Neutrophil (primary cell): ENCODE measurements around the gene TNNC2.

Experiments used
- H3K27ac ChIP-seq: fragments of 200-600 bp; sonication (generic); 2 replicates; pipeline ENCODE4 v1.5.1; 2016; ENCODE audit warnings: mild to moderate bottlenecking, moderate library complexity
- H3K27me3 ChIP-seq: fragments of 200-600 bp; sonication (generic); 2 replicates; pipeline ENCODE4 v1.6.0; 2016; ENCODE audit warnings: mild to moderate bottlenecking
- H3K36me3 ChIP-seq: fragments of 200-600 bp; sonication (generic); 2 replicates; pipeline ENCODE4 v1.5.1; 2017
- H3K4me1 ChIP-seq, 2 experiments: fragments of 200-600 bp in 1 of 2; sonication (generic) in 1 of 2; 1 replicate in 1 of 2; 2 replicates in 1 of 2; pipeline versions ENCODE4 v1.5.1 to v1.6.1; 2013 to 2016; ENCODE audit warnings: low read depth in 1 of 2, low read length in 1 of 2, mild to moderate bottlenecking in 1 of 2, moderate library complexity in 1 of 2; ENCODE audit not compliant: control insufficient read depth in 1 of 2, insufficient read depth in 1 of 2
- H3K4me3 ChIP-seq, 2 experiments: fragments of 200-600 bp in 1 of 2; sonication (generic) in 1 of 2; 1 replicate in 1 of 2; 2 replicates in 1 of 2; pipeline ENCODE4 v1.5.1; 2013 to 2016; ENCODE audit warnings: low read depth in 1 of 2, low read length in 1 of 2, mild to moderate bottlenecking in 1 of 2, moderate library complexity in 1 of 2
- H3K9me3 ChIP-seq: fragments of 200-600 bp; sonication (generic); 2 replicates; pipeline ENCODE4 v1.5.1; 2016
- TF ChIP-seq, protein P1 (sequence below): fragments of 200-600 bp; sonication (generic); IDR thresholded peaks from 2 replicates; pipeline ENCODE4 v1.5.1; 2016; ENCODE audit warnings: antibody characterized with exemption

Gene TNNC2

DNA sequence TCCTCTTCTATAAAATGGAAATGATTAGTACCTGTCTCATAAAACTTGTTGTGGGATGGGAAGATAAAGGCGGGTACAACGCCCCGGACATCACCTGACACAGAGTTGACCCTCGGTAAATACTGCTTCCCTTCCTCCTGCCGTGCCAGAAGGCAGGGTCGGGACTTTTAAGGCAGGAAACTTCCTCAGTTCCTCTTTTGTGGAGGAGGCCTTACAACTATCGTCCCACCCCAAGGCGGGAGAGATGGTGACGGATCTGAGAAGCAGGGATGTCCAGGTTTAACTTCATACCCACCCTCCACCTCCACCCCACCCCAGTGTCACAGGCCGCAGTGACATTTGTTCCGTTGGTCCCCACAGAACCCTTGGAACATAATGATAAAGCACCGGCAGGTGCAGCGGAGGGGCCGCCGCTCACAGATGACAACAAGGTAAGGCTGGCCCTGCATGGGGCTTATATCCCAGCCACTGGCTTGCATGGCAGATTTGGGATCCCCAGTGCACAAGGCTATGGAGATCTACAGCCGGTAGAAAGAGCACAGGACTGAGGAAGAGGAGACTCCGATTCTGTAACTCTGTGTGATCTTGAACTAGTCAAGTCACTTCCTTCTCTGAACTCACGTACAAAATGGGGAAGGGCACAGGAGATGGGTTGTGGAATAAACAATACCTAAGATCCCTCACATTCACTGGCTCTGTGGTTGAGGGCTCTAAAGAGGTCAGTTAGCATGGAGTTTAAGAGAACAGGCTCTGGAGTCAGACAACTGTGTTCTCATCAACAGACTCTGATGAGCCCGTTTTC is 34.6 kb downstream of the TNNC2 start:
- TF ChIP-seq, protein P1, sequence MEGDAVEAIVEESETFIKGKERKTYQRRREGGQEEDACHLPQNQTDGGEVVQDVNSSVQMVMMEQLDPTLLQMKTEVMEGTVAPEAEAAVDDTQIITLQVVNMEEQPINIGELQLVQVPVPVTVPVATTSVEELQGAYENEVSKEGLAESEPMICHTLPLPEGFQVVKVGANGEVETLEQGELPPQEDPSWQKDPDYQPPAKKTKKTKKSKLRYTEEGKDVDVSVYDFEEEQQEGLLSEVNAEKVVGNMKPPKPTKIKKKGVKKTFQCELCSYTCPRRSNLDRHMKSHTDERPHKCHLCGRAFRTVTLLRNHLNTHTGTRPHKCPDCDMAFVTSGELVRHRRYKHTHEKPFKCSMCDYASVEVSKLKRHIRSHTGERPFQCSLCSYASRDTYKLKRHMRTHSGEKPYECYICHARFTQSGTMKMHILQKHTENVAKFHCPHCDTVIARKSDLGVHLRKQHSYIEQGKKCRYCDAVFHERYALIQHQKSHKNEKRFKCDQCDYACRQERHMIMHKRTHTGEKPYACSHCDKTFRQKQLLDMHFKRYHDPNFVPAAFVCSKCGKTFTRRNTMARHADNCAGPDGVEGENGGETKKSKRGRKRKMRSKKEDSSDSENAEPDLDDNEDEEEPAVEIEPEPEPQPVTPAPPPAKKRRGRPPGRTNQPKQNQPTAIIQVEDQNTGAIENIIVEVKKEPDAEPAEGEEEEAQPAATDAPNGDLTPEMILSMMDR = no peak
- Histone ChIP-seq H3K4me1 (peaks cover 19 to 22% of the 10 kb centered on the region in 2 experiments), H3K27ac (peak overlapping the region; percentile 100), H3K4me3 (peak overlapping the region; percentile 77 to 87), H3K9me3 (no peaks in the 10 kb centered on the region), H3K36me3 (peaks cover 36% of the 10 kb centered on the region), H3K27me3 (no peaks in the 10 kb centered on the region)

DNA sequence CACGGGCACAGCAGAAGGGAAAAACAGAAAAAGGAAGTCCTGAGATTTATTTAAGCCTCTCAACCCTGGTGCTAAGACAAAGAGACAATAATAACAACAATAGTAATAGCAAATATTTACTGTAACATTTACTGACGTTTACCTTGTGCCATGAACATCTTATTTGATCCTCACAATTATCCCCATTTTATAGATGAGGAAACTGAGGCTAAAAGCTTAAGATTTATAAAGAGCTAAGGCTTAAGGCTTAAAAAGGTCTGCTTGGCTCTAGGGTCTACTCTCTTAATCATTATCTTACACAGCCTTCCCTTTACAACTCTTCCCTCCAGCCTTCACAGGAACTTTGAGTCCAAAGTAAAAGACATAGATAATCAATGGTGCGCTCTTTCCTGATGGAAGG is 38.8 kb downstream of the TNNC2 start:
- Histone ChIP-seq H3K36me3 (no peaks in the 10 kb centered on the region), H3K27ac (no peak overlapping the region), H3K4me1 (peaks cover 23 to 28% of the 10 kb centered on the region in 2 experiments), H3K27me3 (no peaks in the 10 kb centered on the region), H3K9me3 (no peaks in the 10 kb centered on the region), H3K4me3 (no peak overlapping the region)
- TF ChIP-seq, protein P1 = no peak

DNA sequence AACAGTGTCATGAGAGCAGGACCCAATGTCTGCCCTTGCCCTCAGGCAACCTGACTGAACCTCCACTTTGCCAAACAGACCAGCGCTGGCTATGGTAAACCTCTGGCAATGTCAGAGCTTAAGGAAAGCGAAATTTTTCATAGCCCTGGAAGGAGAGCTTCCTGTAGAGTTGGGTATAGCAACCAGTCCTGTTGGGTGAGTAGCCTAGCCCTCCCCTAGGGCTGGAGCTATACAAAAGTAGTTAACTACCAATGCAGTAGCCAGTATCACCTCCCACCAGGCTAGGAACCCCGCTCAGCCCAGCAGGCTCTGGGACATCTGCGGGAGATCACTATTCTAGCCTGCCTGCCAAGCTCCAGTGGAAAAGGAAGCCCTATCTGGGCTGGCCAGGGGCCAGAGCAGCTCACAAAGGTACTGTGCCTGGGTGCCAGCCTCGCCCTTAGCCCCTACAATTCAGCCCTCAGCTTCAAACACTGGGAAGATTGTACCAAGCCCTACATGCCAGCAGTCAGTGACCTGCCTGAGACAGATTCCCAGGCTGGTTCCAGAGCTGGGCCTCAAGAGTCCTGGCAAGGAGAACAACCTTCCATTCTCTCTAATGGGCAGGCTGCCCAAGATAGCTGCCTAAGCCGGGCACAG is 43.3 kb downstream of the TNNC2 start:
- TF ChIP-seq, protein P1 = no peak
- H3K4me1 ChIP-seq = peaks cover 9 to 12% of the 10 kb centered on the region in 2 experiments
- H3K27me3 ChIP-seq = peaks cover 10% of the 10 kb centered on the region

DNA sequence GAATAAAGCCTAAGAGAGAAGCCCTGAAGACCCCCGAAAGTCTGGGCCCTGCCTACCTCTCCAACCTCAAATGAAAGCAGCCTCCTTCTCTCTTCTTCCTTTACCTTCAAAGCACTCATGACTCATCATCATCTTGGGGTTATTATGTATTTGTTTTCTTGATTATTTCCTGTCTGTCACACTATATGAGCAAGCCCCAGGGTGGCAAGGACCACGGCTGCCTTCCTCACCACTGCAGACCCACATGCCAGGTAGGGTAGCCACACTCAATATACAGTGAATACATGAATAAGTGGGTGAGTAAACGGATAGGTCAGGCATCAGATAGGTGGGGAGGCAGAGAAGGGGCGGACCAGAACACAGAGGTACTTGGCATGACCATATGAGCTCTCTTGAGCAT is 44.2 kb downstream of the TNNC2 start:
- Histone ChIP-seq H3K27me3 (peaks cover 16% of the 10 kb centered on the region), H3K9me3 (no peaks in the 10 kb centered on the region), H3K27ac (no peak overlapping the region), H3K4me1 (peaks cover 9 to 12% of the 10 kb centered on the region in 2 experiments), H3K36me3 (no peaks in the 10 kb centered on the region), H3K4me3 (no peak overlapping the region)
- TF ChIP-seq, protein P1 = no peak

More for the DNA sequence above, 43.3 kb downstream of the TNNC2 start:
- H3K9me3 ChIP-seq = no peaks in the 10 kb centered on the region
- no peak overlapping the region for H3K4me3 ChIP-seq
- H3K36me3 ChIP-seq = no peaks in the 10 kb centered on the region
- peak overlapping the region; percentile 41 for H3K27ac ChIP-seq

DNA sequence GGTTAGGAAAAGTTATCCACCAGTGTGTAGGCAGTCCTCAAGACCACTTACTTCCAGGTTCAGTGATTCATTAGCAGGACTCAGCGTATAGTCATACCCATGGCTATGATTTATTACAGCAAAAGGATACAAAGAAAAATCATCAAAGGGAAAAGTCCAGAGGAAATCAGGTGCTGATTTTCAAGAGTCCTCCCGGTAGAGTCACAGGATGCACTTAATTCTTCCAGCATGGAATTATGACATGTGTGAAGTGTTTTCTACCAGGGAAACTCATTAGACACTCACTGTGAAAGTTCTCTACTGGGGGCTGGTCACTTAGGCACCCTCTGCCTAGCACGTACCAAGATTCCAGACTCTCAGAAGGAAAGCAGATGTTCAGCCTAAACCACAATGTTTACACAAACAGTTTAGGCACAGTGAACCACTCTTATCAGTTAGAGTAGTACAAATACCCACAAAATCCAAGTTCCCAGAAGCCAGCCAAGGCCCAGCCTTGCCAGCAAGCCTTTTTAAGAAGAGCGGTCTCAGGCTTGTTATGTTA is 45.7 kb downstream of the TNNC2 start:
- Histone ChIP-seq H3K27me3 (peaks cover 17% of the 10 kb centered on the region), H3K4me3 (no peak overlapping the region), H3K27ac (no peak overlapping the region)

More for the DNA sequence above, 45.7 kb downstream of the TNNC2 start:
- TF ChIP-seq, protein P1 = no peak
- peaks cover 9 to 12% of the 10 kb centered on the region in 2 experiments for H3K4me1 ChIP-seq
- no peaks in the 10 kb centered on the region for H3K36me3 ChIP-seq
- H3K9me3 ChIP-seq = no peaks in the 10 kb centered on the region
